Body of pancreas (tissue), 4 donors: ENCODE measurements around the gene ZFP62. TPM values are rescaled to one million over a fixed set of nuclear protein-coding genes. Genes with fewer than 3 reads are reported as not detected.

Experiments
- ATAC-seq: fragments of 150-250 bp; one replicate; pipeline ENCODE4 v1.9.1; 2016
- DNase-seq, 4 donors: peaks; one replicate each; pipeline ENCODE4 v3.0.0-alpha.2; 2019
- H3K27ac ChIP-seq, 4 donors: fragments of 200-600 bp; sonication (generic); 1 replicate in 3 of 4; 2 replicates in 1 of 4; pipeline versions ENCODE4 v1.5.1 to v1.6.1; 2016 to 2019; ENCODE audit warnings: mild to moderate bottlenecking in 1 of 4, mixed read lengths in 1 of 4, moderate library complexity in 1 of 4
- H3K27me3 ChIP-seq, 2 donors: fragments of 200-600 bp; sonication (generic); one replicate each; pipeline ENCODE4 v1.6.0; 2016; ENCODE audit warnings: mild to moderate bottlenecking in 1 of 2
- H3K36me3 ChIP-seq, 2 donors: fragments of 200-600 bp; sonication (generic); replicated peaks in 1 of 2; 2 replicates each; pipeline ENCODE4 v1.5.1; 2016; ENCODE audit warnings: low read depth in 2 of 2; ENCODE audit not compliant: insufficient read depth in 1 of 2
- H3K4me1 ChIP-seq: fragments of 200-600 bp; sonication (generic); one replicate; pipeline ENCODE4 v1.6.0; 2016
- H3K4me3 ChIP-seq, 2 donors: fragments of 200-600 bp; sonication (generic); 1 replicate in 1 of 2; 2 replicates in 1 of 2; pipeline ENCODE4 v1.5.1; 2016 to 2019
- H3K9me3 ChIP-seq, 3 donors: fragments of 200-600 bp; sonication (generic); 1 replicate in 2 of 3; 2 replicates in 1 of 3; pipeline ENCODE4 v1.5.1; 2016
- POLR2A ChIP-seq, 3 donors: fragments of 450-650 bp; IDR thresholded peaks; one replicate each; pipeline ENCODE4 v1.6.1; 2016; ENCODE audit warnings: antibody characterized with exemption in 3 of 3, mild to moderate bottlenecking in 2 of 3
- WGBS, 2 donors: methylation state at CpG; one replicate each; pipeline ENCODE4 v1.1.5; 2017; 5-methylcytosine and 5-hydroxymethylcytosine counted together
- intact Hi-C: fragments of 100-400 bp; cut with DNase I; formaldehyde crosslinking; loops from one replicate; pipeline ENCODE4 v1.15.1; 2023
- total RNA-seq, 2 donors: library from RNA; depleted of rRNA; stranded (reverse); fragments of >200 nt; gene quantifications; one replicate each; pipeline ENCODE4 v1.1.0, GENCODE V29; 2016
- TF ChIP-seq, protein P1 (sequence below), 7 experiments: fragments of 450-650 bp in 4 of 7; fragments of 200-600 bp in 3 of 7; sonication (generic) in 3 of 7; IDR thresholded peaks; one replicate each; pipeline ENCODE4 v1.5.1; 2016 to 2019; ENCODE audit warnings: antibody characterized with exemption in 7 of 7

The ZFP62 gene
- total RNA-seq, 2 donors from 2014 or later, result 17.1 to 24.6 TPM

DNA sequence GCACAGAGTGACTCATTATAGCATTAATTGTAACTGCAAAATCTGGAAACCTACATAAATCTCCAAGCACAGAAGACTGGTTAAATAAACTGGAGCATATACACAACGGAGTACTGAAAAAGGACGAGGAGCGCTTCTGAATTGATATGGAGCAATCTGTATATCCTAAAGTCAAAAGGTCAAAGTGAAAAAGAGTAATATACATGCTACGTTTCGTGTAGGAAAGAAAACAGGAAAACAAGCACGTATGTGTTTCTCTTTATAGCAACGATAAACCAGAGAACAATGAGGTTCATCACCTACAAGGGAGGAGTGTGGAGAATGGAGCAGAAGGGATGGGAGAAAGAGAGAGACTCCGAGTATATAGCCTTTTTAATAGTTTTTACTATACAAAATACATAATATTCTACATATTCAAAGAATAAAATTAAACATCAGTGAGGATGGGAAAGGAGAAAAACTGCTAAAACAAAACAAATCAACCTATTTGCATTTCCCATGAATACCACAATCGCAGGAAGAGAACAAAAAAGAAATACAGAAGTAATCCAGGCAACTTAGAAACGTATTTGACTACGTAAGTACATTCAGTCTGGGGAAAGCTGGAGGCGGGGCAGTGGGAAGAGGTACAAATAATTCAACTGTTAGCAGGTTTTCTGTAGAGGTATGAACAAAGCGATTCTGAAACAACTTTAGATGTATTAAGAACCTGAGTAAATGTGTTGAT, 7.8 kb downstream of the ZFP62 start:
- intact Hi-C loops, result no loop called here
- Histone ChIP-seq H3K9me3 (no peaks in the 10 kb centered on the region), H3K4me1 (no peaks in the 10 kb centered on the region), H3K27me3 (no peaks in the 10 kb centered on the region), H3K4me3 (no peak overlapping the region), H3K36me3 (peaks cover 0 to 26% of the 10 kb centered on the region in 2 donors), H3K27ac (no peak overlapping the region)
- no peak for DNase-seq
- no peak for TF ChIP-seq POLR2A (IDR thresholded peaks at IDR 0.05)
- TF ChIP-seq, protein P1, sequence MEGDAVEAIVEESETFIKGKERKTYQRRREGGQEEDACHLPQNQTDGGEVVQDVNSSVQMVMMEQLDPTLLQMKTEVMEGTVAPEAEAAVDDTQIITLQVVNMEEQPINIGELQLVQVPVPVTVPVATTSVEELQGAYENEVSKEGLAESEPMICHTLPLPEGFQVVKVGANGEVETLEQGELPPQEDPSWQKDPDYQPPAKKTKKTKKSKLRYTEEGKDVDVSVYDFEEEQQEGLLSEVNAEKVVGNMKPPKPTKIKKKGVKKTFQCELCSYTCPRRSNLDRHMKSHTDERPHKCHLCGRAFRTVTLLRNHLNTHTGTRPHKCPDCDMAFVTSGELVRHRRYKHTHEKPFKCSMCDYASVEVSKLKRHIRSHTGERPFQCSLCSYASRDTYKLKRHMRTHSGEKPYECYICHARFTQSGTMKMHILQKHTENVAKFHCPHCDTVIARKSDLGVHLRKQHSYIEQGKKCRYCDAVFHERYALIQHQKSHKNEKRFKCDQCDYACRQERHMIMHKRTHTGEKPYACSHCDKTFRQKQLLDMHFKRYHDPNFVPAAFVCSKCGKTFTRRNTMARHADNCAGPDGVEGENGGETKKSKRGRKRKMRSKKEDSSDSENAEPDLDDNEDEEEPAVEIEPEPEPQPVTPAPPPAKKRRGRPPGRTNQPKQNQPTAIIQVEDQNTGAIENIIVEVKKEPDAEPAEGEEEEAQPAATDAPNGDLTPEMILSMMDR (IDR thresholded peaks at IDR 0.05), result no peak
- ATAC-seq, result no peak
- 79 to 84% methylated on average over 13 of the region's 13 CpGs for WGBS, 2 donors

DNA sequence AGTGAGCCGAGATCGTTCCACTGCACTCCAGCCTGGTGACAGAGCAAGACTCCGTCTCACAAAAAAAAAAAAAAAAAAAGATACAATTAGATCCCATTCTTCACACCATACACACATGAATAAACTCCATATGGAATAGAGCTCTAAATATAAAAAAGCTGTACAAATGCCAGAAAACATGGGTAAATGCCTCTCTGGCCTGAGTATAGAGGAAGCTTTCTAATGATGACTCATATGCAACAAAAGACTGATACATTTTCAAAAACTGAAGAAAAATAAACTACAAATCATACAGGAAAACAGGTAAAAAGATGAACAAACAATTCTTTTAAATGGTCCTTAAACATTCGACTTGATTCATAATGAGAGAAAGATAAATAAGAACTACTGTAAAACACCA, 8.6 kb downstream of the ZFP62 start:
- Histone ChIP-seq H3K27ac (no peak overlapping the region), H3K9me3 (no peaks in the 10 kb centered on the region), H3K27me3 (no peaks in the 10 kb centered on the region), H3K4me3 (no peak overlapping the region), H3K36me3 (peaks cover 0 to 26% of the 10 kb centered on the region in 2 donors), H3K4me1 (no peaks in the 10 kb centered on the region)
- WGBS, 2 donors, result 76 to 77% methylated on average over 4 of the region's 4 CpGs
- TF ChIP-seq, protein P1 (IDR thresholded peaks at IDR 0.05), result no peak
- TF ChIP-seq POLR2A (IDR thresholded peaks at IDR 0.05), result no peak
- ATAC-seq (no peak), DNase-seq (no peak)
- intact Hi-C loops, result no loop called here

DNA sequence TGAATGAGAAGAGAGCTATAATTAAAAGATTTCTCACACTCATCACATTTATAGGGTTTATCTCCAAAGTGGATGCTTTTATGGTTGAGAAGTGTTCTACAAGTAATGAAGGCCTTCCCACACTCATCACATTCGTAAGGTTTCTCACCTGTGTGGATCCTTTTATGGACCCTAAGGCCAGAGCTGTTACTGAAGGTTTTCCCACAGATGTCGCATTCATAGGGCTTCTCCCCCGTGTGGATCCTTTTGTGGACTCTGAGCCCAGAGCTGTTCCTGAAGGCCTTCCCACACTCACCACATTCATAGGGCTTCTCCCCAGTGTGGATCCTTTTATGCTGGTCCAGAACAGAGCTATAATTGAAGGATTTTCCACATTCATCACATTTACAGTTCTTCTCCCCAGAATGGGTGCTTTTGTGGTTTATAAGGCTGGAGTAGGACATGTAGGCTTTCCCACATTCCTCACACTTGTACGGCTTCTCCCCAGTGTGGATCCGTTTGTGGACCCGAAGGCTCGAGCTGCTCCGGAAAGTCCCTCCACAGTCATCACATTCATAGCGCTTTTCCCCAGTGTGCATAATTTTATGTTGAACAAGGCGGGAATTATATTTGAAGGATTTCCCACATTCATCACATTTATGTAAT, 10.5 kb downstream of the ZFP62 start:
- no peak for TF ChIP-seq POLR2A (IDR thresholded peaks at IDR 0.05)
- TF ChIP-seq, protein P1 (IDR thresholded peaks at IDR 0.05), result no peak
- H3K4me3 ChIP-seq, result no peak overlapping the region
- H3K36me3 ChIP-seq, result peaks cover 0 to 21% of the 10 kb centered on the region in 2 donors

DNA sequence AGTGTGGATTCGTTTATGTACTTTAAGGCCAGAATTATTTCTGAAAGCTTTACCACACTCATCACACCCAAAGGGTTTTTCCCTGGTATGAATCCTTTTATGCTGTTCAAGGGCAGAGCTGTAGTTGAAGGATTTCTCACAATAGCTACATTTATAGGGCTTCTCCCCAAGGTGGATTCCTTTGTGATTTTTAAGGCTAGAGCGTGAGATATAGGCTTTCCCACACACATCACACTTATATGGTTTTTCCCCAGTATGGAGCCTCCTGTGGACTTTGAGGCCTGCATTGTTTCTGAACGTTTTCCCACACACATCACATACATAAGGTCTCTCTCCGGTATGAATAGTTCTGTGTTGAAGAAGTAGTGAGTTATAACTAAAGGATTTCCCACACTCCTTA, 11.2 kb downstream of the ZFP62 start:
- H3K27me3 ChIP-seq, result no peaks in the 10 kb centered on the region
- peaks cover 0 to 21% of the 10 kb centered on the region in 2 donors for H3K36me3 ChIP-seq
- TF ChIP-seq POLR2A (IDR thresholded peaks at IDR 0.05), result no peak
- TF ChIP-seq, protein P1 (IDR thresholded peaks at IDR 0.05), result no peak
- H3K4me1 ChIP-seq, result no peaks in the 10 kb centered on the region
- no peaks in the 10 kb centered on the region for H3K9me3 ChIP-seq
- H3K27ac ChIP-seq, result no peak overlapping the region
- DNase-seq (no peak), ATAC-seq (no peak)
- 81 to 83% methylated on average over 4 of the region's 4 CpGs for WGBS, 2 donors
- H3K4me3 ChIP-seq, result no peak overlapping the region
- intact Hi-C loops, result no loop called here

More for the DNA sequence above, 10.5 kb downstream of the ZFP62 start:
- Histone ChIP-seq H3K27me3 (no peaks in the 10 kb centered on the region), H3K27ac (no peak overlapping the region), H3K9me3 (no peaks in the 10 kb centered on the region), H3K4me1 (no peaks in the 10 kb centered on the region)
- WGBS, 2 donors, result 96 to 97% methylated on average over 10 of the region's 10 CpGs
- intact Hi-C loops, result no loop called here
- ATAC-seq, result no peak
- DNase-seq, result no peak
